IMR-90 (cell line): ENCODE results near the gene CLEC5A. TPM values are rescaled to one million over a fixed set of nuclear protein-coding genes. Genes with fewer than 3 reads are reported as not detected.
"Not testable (repeated sequence)": the region's sequence is repeated elsewhere in the genome, so short reads cannot be mapped to it uniquely, and the experiment has no call there.

Experiments
- ATAC-seq: fragments of 200-7000 bp; cut with Tn5 transposase; 2 replicates; pipeline ENCODE4 v1.9.1; 2020; ENCODE audit warnings: low read depth, mild to moderate bottlenecking, moderate library complexity
- BruUV-seq: library from RNA; stranded (reverse); fragments of 400-500 nt; replicated peaks from 2 replicates; lab custom pipeline; 2021; lab: Mats Ljungman, UMichigan
- CTCF ChIA-PET: fragments of 300-600 bp; formaldehyde crosslinking; extraction: SDS; loops from one replicate; lab custom pipeline; 2021; ENCODE audit warnings: antibody characterized with exemption; lab: Yijun Ruan, JAX
- POLR2A ChIA-PET: fragments of 300-600 bp; sonication (Branson Sonifier 250); formaldehyde crosslinking; loops from one replicate; lab custom pipeline; 2022; ENCODE audit warnings: antibody characterized with exemption; ENCODE audit not compliant: unreplicated experiment; lab: Charles Lee
- DNase-seq: peaks from one replicate; pipeline ENCODE4 v3.0.0; 2013
- H2AFZ ChIP-seq: replicated peaks from 2 replicates; pipeline ENCODE3; 2013; ENCODE audit warnings: low read length, mild to moderate bottlenecking; ENCODE audit not compliant: poor library complexity
- H2AK5ac ChIP-seq: 2 replicates; pipeline ENCODE4 v1.6.1; 2013; ENCODE audit warnings: low read depth, low read length, inconsistent platforms
- H2AK9ac ChIP-seq: replicated peaks from 2 replicates; pipeline ENCODE3; 2013; ENCODE audit warnings: mild to moderate bottlenecking, low read depth, low read length, moderate library complexity; ENCODE audit not compliant: poor library complexity
- H2BK120ac ChIP-seq: 2 replicates; pipeline ENCODE4 v1.6.1; 2013; ENCODE audit warnings: low read depth, low read length, inconsistent platforms
- H2BK15ac ChIP-seq: 3 replicates; pipeline ENCODE4 v1.6.1; 2013; ENCODE audit warnings: low read depth, low read length, inconsistent platforms
- H2BK20ac ChIP-seq: 2 replicates; pipeline ENCODE4 v1.6.1; 2013; ENCODE audit warnings: low read depth, mild to moderate bottlenecking, inconsistent platforms, low read length, moderate library complexity
- H2BK5ac ChIP-seq: 2 replicates; pipeline ENCODE4 v1.6.1; 2013; ENCODE audit warnings: mild to moderate bottlenecking, low read depth, low read length, inconsistent platforms; ENCODE audit not compliant: poor library complexity, severe bottlenecking
- H3K14ac ChIP-seq: replicated peaks from 2 replicates; pipeline ENCODE4 v1.6.1; 2013; ENCODE audit warnings: low read depth, low read length, inconsistent platforms
- H3K18ac ChIP-seq: 2 replicates; pipeline ENCODE4 v1.6.1; 2013; ENCODE audit warnings: low read depth, low read length, control low read depth
- H3K23ac ChIP-seq: 2 replicates; pipeline ENCODE4 v1.6.1; 2013; ENCODE audit warnings: low read depth, low read length, inconsistent platforms
- H3K27ac ChIP-seq: 2 replicates; pipeline ENCODE4 v1.5.1; 2013; ENCODE audit warnings: mild to moderate bottlenecking, control low read depth, low read length; ENCODE audit not compliant: insufficient read depth
- H3K27me3 ChIP-seq: 2 replicates; pipeline ENCODE4 v1.6.1; 2013; ENCODE audit warnings: low read length; ENCODE audit not compliant: control insufficient read depth, insufficient read depth
- H3K36me3 ChIP-seq: 2 replicates; pipeline ENCODE4 v1.6.1; 2013; ENCODE audit warnings: low read length, mixed read lengths; ENCODE audit not compliant: control insufficient read depth, insufficient read depth
- H3K4ac ChIP-seq: 2 replicates; pipeline ENCODE4 v1.6.1; 2013; ENCODE audit warnings: low read depth, low read length, inconsistent platforms
- H3K4me1 ChIP-seq: 2 replicates; pipeline ENCODE4 v1.6.1; 2013; ENCODE audit warnings: low read length, mixed read lengths; ENCODE audit not compliant: control insufficient read depth, insufficient read depth
- H3K4me2 ChIP-seq: 2 replicates; pipeline ENCODE4 v1.6.1; 2013; ENCODE audit warnings: low read depth, mild to moderate bottlenecking, control low read depth, low read length, moderate library complexity
- H3K4me3 ChIP-seq: 2 replicates; pipeline ENCODE4 v1.5.1; 2013; ENCODE audit warnings: low read depth, mild to moderate bottlenecking, control low read depth, low read length, moderate library complexity; ENCODE audit not compliant: insufficient read depth
- H3K56ac ChIP-seq: 2 replicates; pipeline ENCODE4 v1.6.1; 2013; ENCODE audit warnings: low read length, inconsistent platforms; ENCODE audit not compliant: insufficient read depth; ENCODE audit errors: extremely low read depth
- H3K79me1 ChIP-seq, 2 experiments: 2 replicates each; pipeline ENCODE4 v1.6.1; 2013; ENCODE audit warnings: low read length in 2 of 2, inconsistent platforms in 1 of 2, low read depth in 1 of 2
- H3K9ac ChIP-seq: 2 replicates; pipeline ENCODE4 v1.6.1; 2013; ENCODE audit warnings: low read depth, low read length, control low read depth
- H3K9me1 ChIP-seq: 2 replicates; pipeline ENCODE4 v1.6.1; 2013; ENCODE audit warnings: low read length, inconsistent platforms; ENCODE audit not compliant: insufficient read depth
- H3K9me3 ChIP-seq: 2 replicates; pipeline ENCODE4 v1.6.1; 2013; ENCODE audit warnings: low read length; ENCODE audit not compliant: control insufficient read depth, insufficient read depth
- H4K20me1 ChIP-seq: 2 replicates; pipeline ENCODE4 v1.6.1; 2013; ENCODE audit warnings: low read length, inconsistent platforms; ENCODE audit not compliant: insufficient read depth
- H4K5ac ChIP-seq: 2 replicates; pipeline ENCODE4 v1.6.1; 2013; ENCODE audit warnings: mild to moderate bottlenecking, low read depth, low read length, control low read depth
- H4K8ac ChIP-seq, 2 experiments: 2 replicates each; pipeline ENCODE4 v1.6.1; 2013; ENCODE audit warnings: low read depth in 2 of 2, low read length in 2 of 2, control low read depth in 1 of 2, inconsistent platforms in 1 of 2
- H4K91ac ChIP-seq: 2 replicates; pipeline ENCODE4 v1.6.1; 2013; ENCODE audit warnings: low read depth, low read length, inconsistent platforms; ENCODE audit not compliant: insufficient read depth
- WGBS, 2 experiments: methylation state at CpG; one replicate each; pipeline versions ENCODE4 v1.1.5 to v1.1.7; 2013; ENCODE audit warnings: missing lambda C conversion rate in 2 of 2; ENCODE audit not compliant: insufficient read length in 1 of 2; ENCODE audit errors: extremely low coverage in 2 of 2; 5-methylcytosine and 5-hydroxymethylcytosine counted together
- dilution Hi-C: fragments of 300-500 bp; cut with HindIII; formaldehyde crosslinking; loops from one replicate; pipeline ENCODE4 v1.14.3; 2018; ENCODE audit warnings: low sequenced_read_pairs; ENCODE audit not compliant: unreplicated experiment
- in situ Hi-C: fragments of 300-500 bp; cut with MboI; formaldehyde crosslinking; loops from 3 replicates; pipeline ENCODE4 v1.14.3; 2019; ENCODE audit warnings: low sequenced_read_pairs, inconsistent platforms, mixed read lengths
- intact Hi-C: fragments of 100-400 bp; cut with micrococcal nuclease; formaldehyde crosslinking; loops from 2 replicates; pipeline ENCODE4 v1.10.0; 2022
- polyA plus RNA-seq, 3 experiments: library from polyadenylated mRNA; depleted of rRNA; stranded (reverse); fragments of >200 nt; gene quantifications; 2 replicates each; pipeline ENCODE4 v1.2.3, GENCODE V29; 2012; ENCODE audit warnings: low replicate concordance in 1 of 3
- total RNA-seq: library from RNA; depleted of rRNA; stranded (reverse); fragments of >200 nt; gene quantifications from 2 replicates; pipeline ENCODE4 v1.2.3, GENCODE V29; 2012

Gene CLEC5A
- total and polyA plus RNA-seq, 2 of the 4 experiments (the other 2 are of a cell fraction), result not detected

- H2BK5ac ChIP-seq, H3K4me1 ChIP-seq, DNase-seq, H2AK9ac ChIP-seq, CTCF ChIA-PET, H2BK120ac ChIP-seq, H2AFZ ChIP-seq, H3K23ac ChIP-seq, BruUV-seq, H2AK5ac ChIP-seq, H3K56ac ChIP-seq, H4K91ac ChIP-seq, ATAC-seq, H3K4ac ChIP-seq, in situ Hi-C loops, H3K79me1 ChIP-seq, H2BK20ac ChIP-seq, H3K9me1 ChIP-seq, H3K4me2 ChIP-seq, H4K20me1 ChIP-seq, H3K27ac ChIP-seq, H3K36me3 ChIP-seq, intact Hi-C loops, dilution Hi-C loops, H3K4me3 ChIP-seq, H3K27me3 ChIP-seq, H3K14ac ChIP-seq, H3K18ac ChIP-seq, POLR2A ChIA-PET, H4K5ac ChIP-seq, H2BK15ac ChIP-seq, H3K9ac ChIP-seq, H4K8ac ChIP-seq: not testable (repeated sequence)
- peaks cover 22% of the 10 kb centered on the region for H3K9me3 ChIP-seq
- WGBS, 2 experiments, result no CpG with 5 or more reads among the region's 4 CpGs
Measured at GRCh38 chr7:141987803-141988202, 41.0 kb upstream of the CLEC5A start.
